ENCODE measurements around the gene LYL1.
A peak's percentile ranks its signal among the peaks of the same experiment; 100 is the strongest.

Gene LYL1

GRCh38 chr19:13095934-13096927, 6.4 kb downstream of the LYL1 start:
- peak overlapping the region; percentile 51 for H3K9ac ChIP-seq (ENCODE audit: low read length)
- peaks cover 5% of the 10 kb centered on the region; the same call in 1 of the 2 replicates for H4K20me1 ChIP-seq (ENCODE audit: insufficient read depth, low read length)
- no peaks in the 10 kb centered on the region for H3K27me3 ChIP-seq (ENCODE audit: low read depth, low read length)
- TF ChIP-seq EZH2phosphoT487 (IDR thresholded peaks at IDR 0.05; ENCODE audit: low read depth) (no peak), CTCF (IDR thresholded peaks at IDR 0.05; ENCODE audit: low read depth, low read length) (peak; percentile 8; the same call in 1 of the 2 replicates)
- peak overlapping the region; percentile 5; the same call in 1 of the 2 replicates for H3K27ac ChIP-seq (ENCODE audit: low read length)
- H3K4me3 ChIP-seq (ENCODE audit: low read length): peak overlapping the region; percentile 69
- peaks cover 39% of the 10 kb centered on the region for H3K4me1 ChIP-seq (ENCODE audit: low read length)
- no peak overlapping the region for H2AFZ ChIP-seq (ENCODE audit: low read depth, low read length)
- no peaks in the 10 kb centered on the region for H3K9me3 ChIP-seq (ENCODE audit: insufficient read depth, low read length)
- H3K4me2 ChIP-seq (ENCODE audit: low read length): peak overlapping the region; percentile 89
- peaks cover 20% of the 10 kb centered on the region for H3K36me3 ChIP-seq (replicated peaks; ENCODE audit: low read depth, low read length)
- H3K79me2 ChIP-seq (ENCODE audit: low read length): peaks cover under 1% of the 10 kb centered on the region

GRCh38 chr19:13095393-13095784, 7.3 kb downstream of the LYL1 start:
- Histone ChIP-seq H3K9ac (ENCODE audit: low read length) (peak overlapping the region; percentile 51), H3K4me2 (ENCODE audit: low read length) (peak overlapping the region; percentile 89), H3K4me1 (ENCODE audit: low read length) (peaks cover 34% of the 10 kb centered on the region), H4K20me1 (ENCODE audit: insufficient read depth, low read length) (peaks cover 4% of the 10 kb centered on the region; the same call in 1 of the 2 replicates), H3K79me2 (ENCODE audit: low read length) (no peaks in the 10 kb centered on the region), H3K9me3 (ENCODE audit: insufficient read depth, low read length) (no peaks in the 10 kb centered on the region), H2AFZ (ENCODE audit: low read depth, low read length) (no peak overlapping the region), H3K27me3 (ENCODE audit: low read depth, low read length) (no peaks in the 10 kb centered on the region), H3K4me3 (ENCODE audit: low read length) (peak overlapping the region; percentile 69), H3K27ac (ENCODE audit: low read length) (no peak overlapping the region; the same call in 1 of the 2 replicates), H3K36me3 (replicated peaks; ENCODE audit: low read depth, low read length) (peaks cover 15% of the 10 kb centered on the region)
- TF ChIP-seq EZH2phosphoT487 (IDR thresholded peaks at IDR 0.05; ENCODE audit: low read depth) (no peak), CTCF (IDR thresholded peaks at IDR 0.05; ENCODE audit: low read depth, low read length) (no peak)

GRCh38 chr19:13094771-13095392, 7.8 kb downstream of the LYL1 start:
- H3K27me3 ChIP-seq (ENCODE audit: low read depth, low read length): no peaks in the 10 kb centered on the region
- H3K36me3 ChIP-seq (replicated peaks; ENCODE audit: low read depth, low read length): peaks cover 10% of the 10 kb centered on the region
- no peaks in the 10 kb centered on the region for H3K9me3 ChIP-seq (ENCODE audit: insufficient read depth, low read length)
- H3K4me1 ChIP-seq (ENCODE audit: low read length): peaks cover 28% of the 10 kb centered on the region
- TF ChIP-seq CTCF (IDR thresholded peaks at IDR 0.05; ENCODE audit: low read depth, low read length) (no peak), EZH2phosphoT487 (IDR thresholded peaks at IDR 0.05; ENCODE audit: low read depth) (no peak)
- H3K79me2 ChIP-seq (ENCODE audit: low read length): no peaks in the 10 kb centered on the region
- no peaks in the 10 kb centered on the region for H4K20me1 ChIP-seq (ENCODE audit: insufficient read depth, low read length)
- H3K27ac ChIP-seq (ENCODE audit: low read length): peak overlapping the region; percentile 17; the same call in 1 of the 2 replicates
- peak overlapping the region; percentile 89 for H3K4me2 ChIP-seq (ENCODE audit: low read length)
- peak overlapping the region; percentile 47; the same call in 1 of the 2 replicates for H2AFZ ChIP-seq (ENCODE audit: low read depth, low read length)
- H3K4me3 ChIP-seq (ENCODE audit: low read length): peak overlapping the region; percentile 69
- peak overlapping the region; percentile 51 for H3K9ac ChIP-seq (ENCODE audit: low read length)

GRCh38 chr19:13094106-13094504, 8.6 kb downstream of the LYL1 start:
- TF ChIP-seq EZH2phosphoT487 (IDR thresholded peaks at IDR 0.05; ENCODE audit: low read depth): no peak
- no peak for TF ChIP-seq CTCF (IDR thresholded peaks at IDR 0.05; ENCODE audit: low read depth, low read length)
- peak overlapping the region; percentile 89 for H3K4me2 ChIP-seq (ENCODE audit: low read length)
- peaks cover 5% of the 10 kb centered on the region for H3K36me3 ChIP-seq (replicated peaks; ENCODE audit: low read depth, low read length)
- H3K79me2 ChIP-seq (ENCODE audit: low read length): no peaks in the 10 kb centered on the region
- peak overlapping the region; percentile 69 for H3K4me3 ChIP-seq (ENCODE audit: low read length)
- no peaks in the 10 kb centered on the region for H4K20me1 ChIP-seq (ENCODE audit: insufficient read depth, low read length)
- H3K4me1 ChIP-seq (ENCODE audit: low read length): peaks cover 25% of the 10 kb centered on the region
- H3K9me3 ChIP-seq (ENCODE audit: insufficient read depth, low read length): no peaks in the 10 kb centered on the region
- H3K27me3 ChIP-seq (ENCODE audit: low read depth, low read length): no peaks in the 10 kb centered on the region
- no peak overlapping the region for H2AFZ ChIP-seq (ENCODE audit: low read depth, low read length)
- peak overlapping the region; percentile 17; the same call in 1 of the 2 replicates for H3K27ac ChIP-seq (ENCODE audit: low read length)
- H3K9ac ChIP-seq (ENCODE audit: low read length): no peak overlapping the region; the same call in 1 of the 2 replicates
